ENCODE measurements around the gene PTGR2.

GRCh38 chr14:73851000-73851399, 631 bp upstream of the PTGR2 start:
- no peak for TF ChIP-seq CTCF (IDR thresholded peaks at IDR 0.05)
- no peak for TF ChIP-seq EP300 (IDR thresholded peaks at IDR 0.05)
- no peak for TF ChIP-seq POLR2A (IDR thresholded peaks at IDR 0.05; ENCODE audit: low read depth)
